G401 (cell line): Measurements from ENCODE around the gene EHMT1. TPM values are rescaled to one million over a fixed set of nuclear protein-coding genes. Genes with fewer than 3 reads are reported as not detected.
"Not testable (repeated sequence)": the region's sequence is repeated elsewhere in the genome, so short reads cannot be mapped to it uniquely, and the experiment has no call there.

Experiments
- DNase-seq: peaks from one replicate; pipeline ENCODE4 v3.0.0-alpha.2; 2015; ENCODE audit warnings: low spot score
- in situ Hi-C: cut with HindIII; loops from 2 replicates; pipeline ENCODE4 v1.10.0; 2016; ENCODE audit warnings: low sequenced_read_pairs, mixed read lengths
- total RNA-seq: library from RNA; depleted of rRNA; stranded (reverse); fragments of >200 nt; shearing (Covaris generic); gene quantifications from 2 replicates; pipeline ENCODE4 v1.2.3, GENCODE V29; 2014

EHMT1 gene
- total RNA-seq, 1 experiment from 2014 or later: 97.4 TPM

GRCh38 chr9:137723783-137724445 is 105.1 kb downstream of the EHMT1 start:
- in situ Hi-C loops: no loop called here
- no peak for DNase-seq

GRCh38 chr9:137724818-137725240 is 106.0 kb downstream of the EHMT1 start:
- in situ Hi-C loops: no loop called here
- no peak for DNase-seq

GRCh38 chr9:137725598-137725997 is 106.8 kb downstream of the EHMT1 start:
- DNase-seq: peak; percentile 45
- in situ Hi-C loops: no loop called here

GRCh38 chr9:137726336-137726735 is 107.5 kb downstream of the EHMT1 start:
- in situ Hi-C loops: not testable (repeated sequence)

GRCh38 chr9:137726764-137727163 is 108.0 kb downstream of the EHMT1 start:
- in situ Hi-C loops: no loop called here
- DNase-seq: no peak

More at GRCh38 chr9:137726336-137726735, 107.5 kb downstream of the EHMT1 start:
- not testable (repeated sequence) for DNase-seq

GRCh38 chr9:137727716-137728115 is 108.9 kb downstream of the EHMT1 start:
- in situ Hi-C loops: no loop called here
- DNase-seq: no peak

GRCh38 chr9:137728444-137729311 is 109.9 kb downstream of the EHMT1 start:
- DNase-seq: no peak

GRCh38 chr9:137731216-137731946 is 112.6 kb downstream of the EHMT1 start:
- DNase-seq: no peak
- in situ Hi-C loops: no loop called here

More at GRCh38 chr9:137728444-137729311, 109.9 kb downstream of the EHMT1 start:
- in situ Hi-C loops: no loop called here

- in situ Hi-C loops: no loop called here
- no peak for DNase-seq
Observed at GRCh38 chr9:137731947-137732813, 113.4 kb downstream of the EHMT1 start.

GRCh38 chr9:137733429-137733828 is 114.6 kb downstream of the EHMT1 start:
- in situ Hi-C loops: no loop called here
- no peak for DNase-seq

GRCh38 chr9:137734181-137734580 is 115.4 kb downstream of the EHMT1 start:
- in situ Hi-C loops: no loop called here
- no peak for DNase-seq

GRCh38 chr9:137738182-137738696 is 119.4 kb downstream of the EHMT1 start:
- in situ Hi-C loops, DNase-seq: not testable (repeated sequence)

GRCh38 chr9:137738703-137739102 is 119.9 kb downstream of the EHMT1 start:
- DNase-seq: no peak
- in situ Hi-C loops: no loop called here

GRCh38 chr9:137739371-137740309 is 120.8 kb downstream of the EHMT1 start:
- in situ Hi-C loops: no loop called here
- no peak for DNase-seq

- DNase-seq: no peak
- in situ Hi-C loops: no loop called here
Observed at GRCh38 chr9:137740312-137740711, 121.5 kb downstream of the EHMT1 start.

GRCh38 chr9:137741330-137741729 is 122.5 kb downstream of the EHMT1 start:
- DNase-seq: no peak
- in situ Hi-C loops: no loop called here

- peak; percentile 27 for DNase-seq
- in situ Hi-C loops: no loop called here
Observed at GRCh38 chr9:137742698-137743097, 123.9 kb downstream of the EHMT1 start.

- in situ Hi-C loops: no loop called here
- no peak for DNase-seq
Observed at GRCh38 chr9:137743695-137744094, 124.9 kb downstream of the EHMT1 start.
